T-cell (primary cell): ENCODE results near the gene TMTC1. TPM values are rescaled to one million over a fixed set of nuclear protein-coding genes. Genes with fewer than 3 reads are reported as not detected.

Experiments
- ATAC-seq, 4 experiments: fragments of 200-7000 bp in 3 of 4; fragments of 150-1000 bp in 1 of 4; cut with Tn5 transposase; replicated peaks in 1 of 4; 1 replicate in 3 of 4; 2 replicates in 1 of 4; pipeline ENCODE4 v1.10.0; 2021; ENCODE audit warnings: moderate library complexity in 3 of 4, mild to moderate bottlenecking in 2 of 4, moderate number of reproducible peaks in 1 of 4
- CTCF ChIA-PET, 2 donors: fragments of 300-600 bp; sonication (Branson Sonifier 250); formaldehyde crosslinking; loops; one replicate each; lab custom pipeline; 2022; ENCODE audit warnings: antibody characterized with exemption in 2 of 2; lab: Charles Lee
- POLR2A ChIA-PET, 2 donors: fragments of 300-600 bp; sonication (Branson Sonifier 250); formaldehyde crosslinking; loops; one replicate each; lab custom pipeline; 2022; ENCODE audit warnings: antibody characterized with exemption in 2 of 2; lab: Charles Lee
- DNase-seq, 35 experiments: peaks; one replicate each; pipeline versions ENCODE4 v3.0.0 to v3.0.0-alpha.2; 2013 to 2023
- H3K27ac ChIP-seq: one replicate; pipeline ENCODE4 v1.5.1; 2013; ENCODE audit warnings: low read length
- H3K27me3 ChIP-seq, 2 experiments: replicated peaks in 1 of 2; 1 replicate in 1 of 2; 2 replicates in 1 of 2; pipeline versions ENCODE4 v1.6.1 to v1.7.0; 2013; ENCODE audit warnings: low read length in 1 of 2, mixed read lengths in 1 of 2; ENCODE audit not compliant: control insufficient read depth in 2 of 2, insufficient read depth in 2 of 2; ENCODE audit errors: extremely low read depth in 1 of 2
- H3K36me3 ChIP-seq, 2 donors: 1 replicate in 1 of 2; 2 replicates in 1 of 2; pipeline versions ENCODE4 v1.6.1 to v1.7.0; 2013; ENCODE audit warnings: low read length in 1 of 2; ENCODE audit not compliant: control insufficient read depth in 2 of 2, insufficient read depth in 1 of 2; ENCODE audit errors: extremely low read depth in 1 of 2
- H3K4me1 ChIP-seq, 2 experiments: 1 replicate in 1 of 2; 2 replicates in 1 of 2; pipeline versions ENCODE4 v1.6.1 to v1.7.0; 2013; ENCODE audit warnings: low read length in 2 of 2, mixed read lengths in 1 of 2; ENCODE audit not compliant: insufficient read depth in 2 of 2, control insufficient read depth in 1 of 2; ENCODE audit errors: extremely low read depth in 1 of 2
- H3K4me3 ChIP-seq, 2 donors: 1 replicate in 1 of 2; 2 replicates in 1 of 2; pipeline versions ENCODE4 v1.5.1 to v1.7.0; 2013; ENCODE audit warnings: mild to moderate bottlenecking in 2 of 2, low read length in 1 of 2, moderate library complexity in 1 of 2; ENCODE audit not compliant: control insufficient read depth in 1 of 2; ENCODE audit errors: extremely low read depth in 1 of 2
- H3K9me3 ChIP-seq: 2 replicates; pipeline ENCODE4 v1.7.0; 2013
- H3K27ac Mint-ChIP-seq, 2 donors: one replicate each; pipeline ENCODE4 v1.8.0; 2020 to 2021; ENCODE audit warnings: mild to moderate bottlenecking in 2 of 2, mixed read lengths in 2 of 2
- H3K27me3 Mint-ChIP-seq, 2 donors: one replicate each; pipeline ENCODE4 v1.8.0; 2021 to 2022; ENCODE audit warnings: mixed read lengths in 2 of 2
- H3K36me3 Mint-ChIP-seq: one replicate; pipeline ENCODE4 v1.8.0; 2021; ENCODE audit warnings: mixed read lengths
- H3K4me1 Mint-ChIP-seq, 3 donors: one replicate each; pipeline ENCODE4 v1.8.0; 2020 to 2022; ENCODE audit warnings: mixed read lengths in 3 of 3, mild to moderate bottlenecking in 1 of 3
- H3K4me3 Mint-ChIP-seq, 3 donors: one replicate each; pipeline ENCODE4 v1.8.0; 2020 to 2022; ENCODE audit warnings: mild to moderate bottlenecking in 3 of 3, mixed read lengths in 3 of 3, moderate library complexity in 3 of 3
- H3K9me3 Mint-ChIP-seq, 3 donors: one replicate each; pipeline ENCODE4 v1.8.0; 2020 to 2022; ENCODE audit warnings: mixed read lengths in 3 of 3
- WGBS: methylation state at CpG from one replicate; pipeline ENCODE4 v1.1.5; 2013; ENCODE audit warnings: missing lambda C conversion rate; ENCODE audit not compliant: insufficient coverage; 5-methylcytosine and 5-hydroxymethylcytosine counted together
- total RNA-seq, 35 experiments: library from RNA in 6 of 35; stranded (reverse) in 6 of 35; fragments of 120-200 nt in 1 of 35; gene quantifications; one replicate each; pipeline versions ENCODE4 v1.2.1 to v1.2.4 and lab custom pipeline; 2013 to 2026

Gene TMTC1
- total RNA-seq, 5 donors from 2014 or later (not counting 1 experiment from before 2014, with no cell fraction given), result 0.10 to 0.44 (median 0.29) TPM; not detected in 1

GRCh38 chr12:29781705-29782266 is 2.0 kb downstream of the TMTC1 start:
- ChIA-PET POLR2A (interaction anchor here in 1 of 2 donors (0.6 kb wide), 1 partner anchor 142 kb away, joined by 3 read pairs; no protein-coding TSS in a partner anchor), CTCF (no interaction called here)
- no peak for DNase-seq
- Mint-ChIP-seq H3K27me3 (peaks cover 30 to 42% of the 10 kb centered on the region in 2 donors), H3K9me3 (peaks cover 0 to 8% (median under 1%) of the 10 kb centered on the region in 3 donors), H3K27ac (no peak overlapping the region), H3K4me1 (peaks cover 0 to 7% (median 4%) of the 10 kb centered on the region in 3 donors), H3K36me3 (no peaks in the 10 kb centered on the region), H3K4me3 (no peak overlapping the region)
- H3K4me3 ChIP-seq, result no peak overlapping the region
- H3K9me3 ChIP-seq, result peaks cover 4% of the 10 kb centered on the region
- no peak for ATAC-seq
- no peaks in the 10 kb centered on the region for H3K36me3 ChIP-seq
- H3K27me3 ChIP-seq, result peaks cover 22 to 26% of the 10 kb centered on the region in 2 experiments
- H3K4me1 ChIP-seq, result peaks cover 0 to 6% of the 10 kb centered on the region in 2 experiments
- 21% methylated on average over 2 of the region's 2 CpGs for WGBS
- no peak overlapping the region for H3K27ac ChIP-seq

GRCh38 chr12:29781188-29781587 is 2.6 kb downstream of the TMTC1 start:
- DNase-seq (no peak), ATAC-seq (no peak)
- Mint-ChIP-seq H3K27me3 (peaks cover 30 to 45% of the 10 kb centered on the region in 2 donors), H3K27ac (no peak overlapping the region), H3K4me1 (peaks cover 0 to 7% (median 4%) of the 10 kb centered on the region in 3 donors), H3K36me3 (no peaks in the 10 kb centered on the region), H3K9me3 (peaks cover 0 to 8% (median 3%) of the 10 kb centered on the region in 3 donors), H3K4me3 (no peak overlapping the region)
- H3K9me3 ChIP-seq, result peaks cover 4% of the 10 kb centered on the region
- H3K27me3 ChIP-seq, result peaks cover 22 to 25% of the 10 kb centered on the region in 2 experiments
- peaks cover 0 to 6% of the 10 kb centered on the region in 2 experiments for H3K4me1 ChIP-seq
- CTCF ChIA-PET, result interaction anchor here in 1 of 2 donors (0.6 kb wide), 1 partner anchor 1594 kb away, joined by 3 read pairs; no protein-coding TSS in a partner anchor
- POLR2A ChIA-PET, result interaction anchor here in 1 of 2 donors (0.6 kb wide), 1 partner anchor 143 kb away, joined by 3 read pairs; no protein-coding TSS in a partner anchor
- H3K4me3 ChIP-seq, result no peak overlapping the region
- H3K36me3 ChIP-seq, result no peaks in the 10 kb centered on the region
- no peak overlapping the region for H3K27ac ChIP-seq

- CTCF ChIA-PET, result no interaction called here
- DNase-seq (no peak), ATAC-seq (no peak)
- Mint-ChIP-seq H3K36me3 (no peaks in the 10 kb centered on the region), H3K27me3 (peaks cover 28 to 40% of the 10 kb centered on the region in 2 donors), H3K9me3 (peaks cover 0 to 8% (median 8%) of the 10 kb centered on the region in 3 donors), H3K27ac (no peak overlapping the region), H3K4me3 (no peak overlapping the region), H3K4me1 (peaks cover 0 to 7% (median 4%) of the 10 kb centered on the region in 3 donors)
- Histone ChIP-seq H3K4me3 (no peak overlapping the region), H3K27me3 (peaks cover 17 to 20% of the 10 kb centered on the region in 2 experiments), H3K9me3 (peaks cover 4% of the 10 kb centered on the region), H3K27ac (no peak overlapping the region), H3K36me3 (no peaks in the 10 kb centered on the region), H3K4me1 (peaks cover 0 to 6% of the 10 kb centered on the region in 2 experiments)
- POLR2A ChIA-PET, result no interaction called here
Observed at GRCh38 chr12:29780084-29780483, 3.7 kb downstream of the TMTC1 start.

- H3K9me3 Mint-ChIP-seq, result peaks cover 4 to 21% (median 11%) of the 10 kb centered on the region in 3 donors
- no peak overlapping the region for H3K27ac ChIP-seq
- peaks cover 0 to 6% of the 10 kb centered on the region in 2 experiments for H3K4me1 ChIP-seq
- no peak overlapping the region for H3K4me3 ChIP-seq
- no peaks in the 10 kb centered on the region for H3K36me3 Mint-ChIP-seq
- peaks cover 14 to 17% of the 10 kb centered on the region in 2 experiments for H3K27me3 ChIP-seq
- ATAC-seq, result no peak
- ChIA-PET POLR2A (no interaction called here), CTCF (no interaction called here)
- no peak overlapping the region for H3K4me3 Mint-ChIP-seq
- H3K27me3 Mint-ChIP-seq, result peaks cover 27 to 33% of the 10 kb centered on the region in 2 donors
- no peaks in the 10 kb centered on the region for H3K36me3 ChIP-seq
- no peak overlapping the region for H3K27ac Mint-ChIP-seq
- peaks cover 0 to 7% (median 1%) of the 10 kb centered on the region in 3 donors for H3K4me1 Mint-ChIP-seq
- peaks cover 4% of the 10 kb centered on the region for H3K9me3 ChIP-seq
- DNase-seq, result no peak
Observed at GRCh38 chr12:29778531-29778930, 5.2 kb downstream of the TMTC1 start.

GRCh38 chr12:29773076-29773475 is 10.7 kb downstream of the TMTC1 start:
- WGBS, result 60% methylated on average over 1 of the region's 2 CpGs
- no peak overlapping the region for H3K27ac Mint-ChIP-seq
- H3K4me1 Mint-ChIP-seq, result no peaks in the 10 kb centered on the region
- no peaks in the 10 kb centered on the region for H3K36me3 Mint-ChIP-seq
- Histone ChIP-seq H3K27me3 (no peaks in the 10 kb centered on the region), H3K9me3 (no peaks in the 10 kb centered on the region), H3K27ac (no peak overlapping the region), H3K4me1 (no peaks in the 10 kb centered on the region), H3K4me3 (no peak overlapping the region), H3K36me3 (no peaks in the 10 kb centered on the region)
- ATAC-seq (no peak), DNase-seq (no peak)
- H3K9me3 Mint-ChIP-seq, result peaks cover 3 to 21% (median 4%) of the 10 kb centered on the region in 3 donors
- ChIA-PET CTCF (interaction anchor here in 1 of 2 donors (0.6 kb wide), 1 partner anchor 31 kb away, joined by 5 read pairs; no protein-coding TSS in a partner anchor), POLR2A (no interaction called here)
- H3K4me3 Mint-ChIP-seq, result no peak overlapping the region
- H3K27me3 Mint-ChIP-seq, result peaks cover 0 to 3% of the 10 kb centered on the region in 2 donors

GRCh38 chr12:29771786-29772185 is 12.0 kb downstream of the TMTC1 start:
- Histone ChIP-seq H3K4me1 (no peaks in the 10 kb centered on the region), H3K27ac (no peak overlapping the region), H3K9me3 (no peaks in the 10 kb centered on the region), H3K4me3 (no peak overlapping the region), H3K27me3 (no peaks in the 10 kb centered on the region), H3K36me3 (no peaks in the 10 kb centered on the region)
- no peak overlapping the region for H3K4me3 Mint-ChIP-seq
- POLR2A ChIA-PET, result no interaction called here
- no peaks in the 10 kb centered on the region for H3K36me3 Mint-ChIP-seq
- DNase-seq (no peak), ATAC-seq (no peak)
- H3K9me3 Mint-ChIP-seq, result peaks cover 3 to 21% (median 4%) of the 10 kb centered on the region in 3 donors
- no peaks in the 10 kb centered on the region for H3K4me1 Mint-ChIP-seq
- peaks cover 0 to 3% of the 10 kb centered on the region in 2 donors for H3K27me3 Mint-ChIP-seq
- CTCF ChIA-PET, result no interaction called here
- no peak overlapping the region for H3K27ac Mint-ChIP-seq
